NCI-H2171 treated with DMSO at 0.1 percent for 48 hours (cell line): ENCODE measurements around the gene HSPB9.
"Not testable (repeated sequence)": the region's sequence is repeated elsewhere in the genome, so short reads cannot be mapped to it uniquely, and the experiment has no call there.

Experiments used
- DNase-seq: peaks from one replicate; lab custom pipeline; 2025; lab: John Stamatoyannopoulos, UW

The HSPB9 gene

GRCh38 chr17:42143138-42143537, 20.5 kb downstream of the HSPB9 start:
- not testable (repeated sequence) for DNase-seq

- DNase-seq, result no peak
Measured at GRCh38 chr17:42146911-42147607, 24.5 kb downstream of the HSPB9 start.

- no peak for DNase-seq
Measured at GRCh38 chr17:42153919-42154742, 31.5 kb downstream of the HSPB9 start.

GRCh38 chr17:42155614-42156045, 33.0 kb downstream of the HSPB9 start:
- DNase-seq, result no peak

- DNase-seq, result no peak
Measured at GRCh38 chr17:42159796-42160530, 37.4 kb downstream of the HSPB9 start.

GRCh38 chr17:42160531-42160910, 37.9 kb downstream of the HSPB9 start:
- DNase-seq, result no peak

GRCh38 chr17:42163113-42163512, 40.5 kb downstream of the HSPB9 start:
- no peak for DNase-seq

- no peak for DNase-seq
Measured at GRCh38 chr17:42163696-42164407, 41.2 kb downstream of the HSPB9 start.

GRCh38 chr17:42165751-42166150, 43.1 kb downstream of the HSPB9 start:
- DNase-seq, result no peak

GRCh38 chr17:42166196-42166763, 43.7 kb downstream of the HSPB9 start:
- no peak for DNase-seq

GRCh38 chr17:42167807-42168206, 45.2 kb downstream of the HSPB9 start:
- DNase-seq, result no peak

GRCh38 chr17:42169351-42169750, 46.7 kb downstream of the HSPB9 start:
- DNase-seq, result no peak

- DNase-seq, result no peak
Measured at GRCh38 chr17:42171831-42172230, 49.2 kb downstream of the HSPB9 start.
